Sigmoid colon (tissue), 4 donors: ENCODE data around the gene MPPE1.

Source experiments
- POLR2A ChIP-seq, 2 donors: fragments of 450-650 bp; IDR thresholded peaks; one replicate each; pipeline ENCODE4 v1.6.1; 2016; ENCODE audit warnings: antibody characterized with exemption in 2 of 2, mild to moderate bottlenecking in 2 of 2, moderate library complexity in 2 of 2
- POLR2AphosphoS5 ChIP-seq, 4 donors: sonication (generic); formaldehyde crosslinking; IDR thresholded peaks; one replicate each; pipeline ENCODE4 v1.6.1; 2017; ENCODE audit warnings: antibody characterized with exemption in 4 of 4
- TF ChIP-seq, protein P1 (sequence below), 4 experiments: fragments of 450-650 bp in 3 of 4; fragments of 200-600 bp in 1 of 4; IDR thresholded peaks; one replicate each; pipeline ENCODE4 v1.5.1; 2016 to 2019; ENCODE audit warnings: antibody characterized with exemption in 4 of 4, mild to moderate bottlenecking in 3 of 4, moderate library complexity in 2 of 4

DNA sequence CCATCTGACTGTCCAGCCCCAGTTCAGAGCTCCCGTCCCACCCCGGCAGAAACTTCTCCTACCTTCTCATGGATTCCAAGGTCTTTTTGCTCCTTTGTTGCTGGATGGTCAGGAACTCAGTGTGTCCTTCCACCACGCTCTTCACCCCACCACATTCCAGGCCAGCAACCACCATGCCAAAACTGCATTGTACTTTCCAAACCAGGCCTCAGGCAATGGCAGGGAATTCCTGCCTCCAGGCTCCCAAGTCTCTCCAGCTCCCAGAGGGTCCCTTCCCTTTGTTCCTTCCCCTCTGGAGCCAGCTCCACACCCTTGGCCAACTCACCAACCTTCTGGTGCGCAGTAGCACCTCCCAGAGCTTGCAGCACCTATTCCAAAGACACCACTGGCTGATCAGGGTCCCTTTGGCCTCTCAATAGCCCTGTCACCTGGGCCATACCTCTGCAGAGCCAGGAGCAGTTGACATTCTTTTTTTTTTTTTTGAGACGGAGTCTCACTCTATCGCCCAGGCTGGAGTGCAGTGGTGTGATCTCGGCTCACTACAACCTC is 48.8 kb downstream of the MPPE1 start:
- TF ChIP-seq, protein P1, sequence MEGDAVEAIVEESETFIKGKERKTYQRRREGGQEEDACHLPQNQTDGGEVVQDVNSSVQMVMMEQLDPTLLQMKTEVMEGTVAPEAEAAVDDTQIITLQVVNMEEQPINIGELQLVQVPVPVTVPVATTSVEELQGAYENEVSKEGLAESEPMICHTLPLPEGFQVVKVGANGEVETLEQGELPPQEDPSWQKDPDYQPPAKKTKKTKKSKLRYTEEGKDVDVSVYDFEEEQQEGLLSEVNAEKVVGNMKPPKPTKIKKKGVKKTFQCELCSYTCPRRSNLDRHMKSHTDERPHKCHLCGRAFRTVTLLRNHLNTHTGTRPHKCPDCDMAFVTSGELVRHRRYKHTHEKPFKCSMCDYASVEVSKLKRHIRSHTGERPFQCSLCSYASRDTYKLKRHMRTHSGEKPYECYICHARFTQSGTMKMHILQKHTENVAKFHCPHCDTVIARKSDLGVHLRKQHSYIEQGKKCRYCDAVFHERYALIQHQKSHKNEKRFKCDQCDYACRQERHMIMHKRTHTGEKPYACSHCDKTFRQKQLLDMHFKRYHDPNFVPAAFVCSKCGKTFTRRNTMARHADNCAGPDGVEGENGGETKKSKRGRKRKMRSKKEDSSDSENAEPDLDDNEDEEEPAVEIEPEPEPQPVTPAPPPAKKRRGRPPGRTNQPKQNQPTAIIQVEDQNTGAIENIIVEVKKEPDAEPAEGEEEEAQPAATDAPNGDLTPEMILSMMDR (IDR thresholded peaks at IDR 0.05) = no peak
- TF ChIP-seq POLR2A (IDR thresholded peaks at IDR 0.05) (no peak), POLR2AphosphoS5 (IDR thresholded peaks at IDR 0.05) (no peak)
